Hematopoietic multipotent progenitor cell treated with erythropoietin and hydrocortisone succinate and interleukin-3 and kit ligand, for 4 days (in vitro differentiated cells): ENCODE measurements around the gene LMF1.
"Not testable (repeated sequence)": the region's sequence is repeated elsewhere in the genome, so short reads cannot be mapped to it uniquely, and the experiment has no call there.

Source experiments
- DNase-seq: peaks from one replicate; pipeline ENCODE4 v3.0.0-alpha.2; 2015

The LMF1 gene

DNA sequence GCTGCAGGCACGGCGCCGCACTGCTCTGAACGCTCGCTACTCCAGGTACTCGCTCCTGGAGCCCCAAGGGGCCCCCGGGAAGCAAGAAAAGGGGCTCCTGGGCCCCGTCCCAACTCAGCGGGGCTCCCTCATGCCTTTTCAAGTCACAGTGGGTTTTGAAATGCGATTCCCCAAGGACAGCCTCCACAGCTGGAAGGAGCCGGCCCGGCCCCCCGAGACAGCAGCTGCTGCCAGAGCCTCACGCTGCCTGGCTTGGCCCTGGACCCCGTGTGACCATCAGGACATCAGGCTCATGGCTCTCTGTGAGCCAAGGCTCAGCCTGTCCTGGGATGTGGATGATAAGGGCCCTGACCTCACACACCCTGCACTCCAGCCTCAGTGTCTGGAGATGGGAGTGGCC is 80.6 kb downstream of the LMF1 start:
- DNase-seq = peak; percentile 12

- DNase-seq = no peak
These were observed 81.2 kb downstream of the LMF1 start for GRCh38 chr16:889586-889985.

DNA sequence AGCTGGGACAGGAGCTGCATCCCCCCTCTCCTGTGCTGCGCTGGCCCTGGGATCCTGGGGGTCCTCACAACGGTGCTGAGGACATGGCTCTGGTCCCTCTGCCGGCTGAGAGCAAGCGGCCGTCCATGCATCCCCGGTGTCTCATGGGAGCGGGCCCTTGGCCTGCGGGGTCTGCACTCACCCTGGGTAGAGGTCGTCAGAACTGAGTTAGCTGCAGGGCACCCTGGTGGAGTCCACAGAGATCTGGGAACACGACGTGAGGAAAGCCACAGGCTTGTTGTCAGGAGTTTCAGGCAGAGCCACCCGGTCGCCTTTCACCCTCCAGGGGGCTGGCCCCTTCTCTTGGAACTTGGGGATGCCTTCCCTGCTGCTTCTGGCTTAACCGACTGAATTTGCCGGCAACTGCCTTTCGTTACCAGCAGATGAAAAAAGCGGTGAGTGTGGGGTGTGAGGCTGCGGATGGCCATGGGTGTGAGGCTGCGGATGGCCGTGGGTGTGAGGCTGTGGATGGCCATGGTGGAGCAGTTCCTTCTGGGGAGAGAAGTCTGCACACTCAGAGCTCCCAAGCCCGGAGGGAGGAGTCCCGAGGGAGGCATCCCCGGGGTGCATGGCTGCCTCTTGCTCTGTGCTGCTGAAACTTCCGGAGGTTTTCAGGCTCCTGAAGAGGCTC is 81.7 kb downstream of the LMF1 start:
- DNase-seq = no peak

DNA sequence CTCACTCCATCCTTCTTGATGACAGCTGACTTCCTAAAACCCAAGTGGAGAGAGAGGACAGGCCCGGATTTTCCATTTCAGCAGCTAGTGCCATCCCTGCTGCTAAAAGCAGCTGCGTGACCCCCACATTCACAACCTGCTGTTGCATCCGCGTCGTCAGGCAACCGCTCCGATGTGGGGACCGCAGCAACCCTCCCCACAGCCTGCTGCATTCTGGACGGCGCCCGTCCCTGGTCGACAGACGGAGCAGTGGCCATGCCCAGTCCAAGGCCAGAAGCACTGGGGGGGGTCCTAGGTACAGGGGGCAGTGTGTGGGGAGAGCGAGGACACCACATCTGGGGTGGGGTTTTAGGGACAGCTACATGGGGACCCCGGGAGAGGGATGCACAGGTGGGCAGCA is 82.3 kb downstream of the LMF1 start:
- not testable (repeated sequence) for DNase-seq

GRCh38 chr16:887846-888245 is 82.9 kb downstream of the LMF1 start:
- DNase-seq = no peak

DNA sequence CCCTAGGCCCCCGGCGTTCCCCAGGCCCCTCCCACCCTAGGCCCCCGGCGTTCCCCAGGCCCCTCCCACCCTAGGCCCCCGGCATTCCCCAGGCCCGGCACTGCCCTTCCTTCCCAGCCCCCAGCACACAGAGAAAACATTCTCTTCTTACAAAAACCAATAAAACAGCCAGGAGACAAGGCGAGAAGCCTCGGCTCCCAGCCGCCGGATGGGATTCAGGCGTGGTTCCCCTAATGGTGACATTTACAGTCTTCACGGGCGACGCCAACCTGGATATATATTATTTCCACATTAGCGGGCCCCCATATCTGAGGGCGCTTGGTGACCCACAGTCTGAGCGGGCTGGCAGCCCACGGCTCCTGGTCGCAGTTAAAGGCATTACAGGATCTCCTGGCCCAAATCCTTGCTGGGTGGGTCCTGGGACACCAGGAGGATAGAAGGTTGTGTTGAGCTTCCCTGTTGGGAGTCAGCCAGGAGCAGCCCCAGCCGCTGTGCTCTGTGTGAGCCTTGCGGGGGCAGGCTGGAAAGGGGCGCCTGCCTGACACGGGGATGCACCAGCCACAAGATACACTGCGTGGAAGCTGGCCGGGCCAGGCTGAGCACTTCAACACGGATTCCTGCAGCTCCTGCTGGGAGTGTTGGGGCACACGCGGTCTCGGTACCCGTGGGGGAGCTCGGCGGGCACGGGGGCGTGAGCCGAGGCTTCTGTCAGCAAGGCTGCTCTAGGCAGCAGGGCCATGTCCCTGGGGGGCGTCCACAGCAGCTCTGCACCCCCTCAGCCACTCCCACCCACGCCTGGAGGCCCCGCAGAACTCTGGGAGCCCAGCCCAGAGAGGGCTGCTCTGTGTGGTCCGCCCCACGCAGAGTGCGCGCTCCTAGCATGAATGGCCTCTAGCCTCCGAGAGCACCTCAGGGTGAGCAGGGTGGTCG is 83.7 kb downstream of the LMF1 start:
- DNase-seq = no peak

GRCh38 chr16:886084-886543 is 84.7 kb downstream of the LMF1 start:
- no peak for DNase-seq

DNA sequence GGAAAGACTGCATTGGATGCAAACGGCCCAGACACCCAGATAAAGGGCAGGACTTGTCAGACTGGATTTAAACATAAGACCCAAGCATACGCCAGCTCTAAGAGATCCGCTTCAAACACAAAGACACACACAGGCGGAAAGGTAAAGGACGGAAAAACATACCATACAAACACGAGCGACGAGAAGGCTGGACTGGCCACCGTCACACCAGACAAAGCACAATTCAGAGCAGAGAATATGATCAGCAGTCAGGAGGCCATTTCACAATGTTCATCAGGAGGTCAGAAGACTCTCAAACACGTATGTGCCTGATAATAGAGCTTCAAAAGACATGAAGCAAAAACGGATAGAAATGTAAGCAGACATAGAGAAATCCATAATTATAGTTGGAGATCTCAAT is 85.4 kb downstream of the LMF1 start:
- DNase-seq = no peak

DNA sequence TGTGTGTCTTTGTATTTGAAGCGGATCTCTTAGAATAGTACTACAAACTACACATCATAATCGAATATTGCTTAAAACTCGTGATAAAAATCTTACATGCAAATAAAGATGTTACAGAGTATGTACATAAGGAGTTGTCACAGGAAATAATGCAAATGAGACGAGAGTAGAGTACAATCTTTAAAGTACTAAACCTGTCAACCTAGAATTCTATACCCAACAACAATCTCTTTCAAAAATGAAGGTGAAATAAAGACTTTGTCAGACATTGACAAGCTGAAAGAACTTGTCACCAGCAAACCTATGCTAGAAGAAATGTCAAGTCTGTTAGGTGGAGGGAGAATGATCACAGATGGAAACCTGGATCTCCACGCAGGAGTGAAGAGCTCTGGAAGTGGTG is 86.6 kb downstream of the LMF1 start:
- DNase-seq = no peak

- no peak for DNase-seq
These were observed 87.0 kb downstream of the LMF1 start for GRCh38 chr16:883781-884180.

- no peak for DNase-seq
These were observed 87.4 kb downstream of the LMF1 start for GRCh38 chr16:883340-883739.

GRCh38 chr16:882671-883070 is 88.1 kb downstream of the LMF1 start:
- DNase-seq = not testable (repeated sequence)

GRCh38 chr16:882256-882655 is 88.5 kb downstream of the LMF1 start:
- no peak for DNase-seq

DNA sequence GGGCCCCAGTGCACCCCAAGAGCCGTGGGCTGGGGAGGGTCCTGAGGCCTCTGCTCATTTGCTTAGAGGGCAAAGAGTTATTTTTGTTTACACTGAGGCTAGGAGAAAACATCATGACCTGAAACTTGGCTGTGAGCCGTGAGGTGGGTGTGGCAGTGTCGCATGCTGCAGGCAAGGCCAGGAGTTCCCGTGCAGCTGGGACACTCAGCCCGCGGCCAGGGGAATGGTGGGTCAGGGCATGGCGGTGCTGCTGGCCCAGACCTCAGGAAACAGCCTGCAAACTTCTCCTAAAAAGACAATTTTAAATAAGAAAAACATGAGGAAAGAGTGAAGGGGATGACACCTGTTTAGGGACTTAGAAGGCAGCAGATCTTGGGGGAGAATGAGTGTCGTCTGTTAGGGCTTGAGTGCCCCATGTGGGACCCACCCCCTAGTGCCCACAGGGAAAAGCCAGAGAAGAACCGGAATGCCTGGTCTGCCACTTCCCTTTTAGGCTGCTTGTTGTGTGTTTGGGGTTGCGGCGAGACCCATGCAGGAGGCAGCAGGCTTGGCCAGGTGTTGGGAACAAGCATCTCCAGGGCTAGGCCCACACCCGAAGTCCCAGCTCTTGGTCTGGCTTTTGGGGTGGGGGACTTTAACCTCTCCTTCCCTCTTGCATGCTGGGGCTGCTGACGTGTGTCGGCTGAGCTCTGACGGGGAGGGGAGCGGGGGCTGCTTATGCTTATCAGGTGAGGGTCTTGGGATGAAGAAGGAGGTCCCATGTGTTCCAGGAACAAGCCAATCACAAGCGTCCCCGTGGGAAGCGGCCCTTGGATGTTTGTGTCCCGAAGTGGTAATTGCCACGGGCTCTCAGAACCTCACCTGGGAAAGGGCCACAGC is 89.3 kb downstream of the LMF1 start:
- no peak for DNase-seq

DNA sequence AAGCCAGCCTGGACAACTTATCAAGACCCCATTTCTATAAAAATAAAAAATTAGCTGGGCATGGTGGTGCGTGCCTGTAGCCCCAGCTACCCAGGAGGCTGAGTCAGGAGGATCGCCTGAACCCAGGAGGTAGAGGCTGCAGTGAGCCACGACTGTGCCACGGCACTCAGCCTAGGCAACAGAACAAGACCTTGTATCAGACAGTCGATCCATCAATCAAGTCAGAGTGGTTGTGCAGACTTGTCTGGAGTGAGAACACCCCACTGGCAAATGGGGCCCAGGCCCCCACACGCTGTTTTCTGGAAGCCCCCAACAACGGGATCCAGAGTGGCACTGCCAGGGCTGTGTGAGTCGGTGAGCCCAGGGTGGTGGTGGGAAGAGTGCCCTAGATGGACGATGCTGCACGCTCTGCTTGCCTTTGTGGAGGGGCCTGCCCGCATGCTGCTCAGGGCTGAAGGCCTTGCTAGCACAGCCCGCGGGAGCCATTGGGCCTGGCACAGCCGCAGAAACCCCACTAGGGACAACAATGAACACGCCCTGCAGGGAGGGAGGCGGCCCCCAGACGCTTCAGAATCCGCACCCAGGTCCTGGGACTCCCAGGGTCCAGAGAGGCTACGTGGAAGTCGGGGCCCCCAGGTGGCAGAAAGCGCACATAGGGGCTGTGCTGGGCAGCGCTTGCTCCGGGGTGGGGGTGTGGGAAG is 90.2 kb downstream of the LMF1 start:
- no peak for DNase-seq

GRCh38 chr16:879986-880385 is 90.8 kb downstream of the LMF1 start:
- no peak for DNase-seq

GRCh38 chr16:879461-879861 is 91.3 kb downstream of the LMF1 start:
- no peak for DNase-seq

DNA sequence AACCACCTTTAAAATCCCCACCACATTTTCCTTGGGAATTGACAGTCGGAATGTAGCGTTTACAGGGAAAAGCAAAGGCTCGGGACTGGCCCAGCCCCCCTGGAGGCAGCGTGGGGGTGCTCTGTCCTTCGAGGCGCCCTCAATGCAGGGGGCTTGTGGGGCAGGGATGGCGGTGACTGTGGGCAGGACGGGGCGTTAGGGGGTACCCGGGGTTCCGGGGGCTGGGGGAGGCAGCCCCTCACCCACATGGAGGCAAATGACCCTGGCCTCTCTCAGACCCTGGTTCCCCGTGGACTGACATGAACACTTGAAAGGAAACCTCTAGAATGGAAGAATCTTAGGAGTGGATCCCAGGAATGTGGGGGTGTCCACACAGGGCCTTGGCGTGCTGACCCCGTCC is 91.9 kb downstream of the LMF1 start:
- no peak for DNase-seq

- DNase-seq = peak; percentile 31
These were observed 92.6 kb downstream of the LMF1 start for GRCh38 chr16:878072-878784.

DNA sequence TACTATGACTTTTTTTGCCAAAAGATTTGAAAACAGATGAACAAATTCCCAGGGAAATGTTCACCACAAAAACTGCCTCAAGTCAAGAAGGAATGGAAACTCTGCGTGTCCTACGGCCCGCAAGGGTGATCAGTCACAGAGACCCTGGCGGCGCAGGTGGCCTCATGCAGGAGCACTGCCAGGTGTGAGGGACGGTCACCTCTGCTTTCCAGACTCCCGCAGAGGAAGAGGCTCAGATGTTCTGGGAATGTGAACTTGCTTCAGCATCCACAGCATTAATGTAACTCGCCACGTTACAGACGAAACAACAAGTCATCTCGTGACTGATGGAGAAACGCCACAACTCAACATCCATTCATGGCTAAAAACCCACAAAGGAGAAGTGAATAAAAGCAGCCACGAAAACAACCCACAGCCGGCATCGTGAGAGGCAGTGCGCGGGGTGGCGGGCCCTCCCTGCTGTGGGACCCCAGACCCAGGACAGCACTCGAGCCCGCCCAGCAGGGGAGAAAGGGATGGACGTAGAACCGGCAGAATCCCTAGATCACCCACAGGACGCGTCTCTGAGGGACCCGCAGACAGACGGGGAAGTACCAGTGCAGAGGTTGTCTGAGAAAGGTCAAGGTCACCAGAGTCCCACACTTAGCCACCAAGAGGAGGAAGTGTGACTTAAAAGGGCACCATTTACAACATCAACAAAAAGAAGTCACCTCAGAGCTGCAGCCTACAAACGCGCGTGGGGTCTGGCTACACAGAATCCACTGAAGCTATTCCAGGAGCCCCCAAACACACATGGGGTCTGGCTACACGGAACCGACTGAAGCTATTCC is 93.3 kb downstream of the LMF1 start:
- DNase-seq = no peak
